Fibroblast of lung (primary cell): ENCODE data around the gene FAM221B.

Experiments
- EZH2 ChIP-seq: IDR thresholded peaks from 2 replicates; pipeline ENCODE4 v1.5.1; 2012; ENCODE audit warnings: low read length, control low read depth, mild to moderate bottlenecking; ENCODE audit errors: missing control alignments
- TF ChIP-seq, protein P1 (sequence below), 2 donors: IDR thresholded peaks in 1 of 2; conservative IDR thresholded peaks in 1 of 2; 1 replicate in 1 of 2; 2 replicates in 1 of 2; pipeline ENCODE4 v1.5.1; 2011 to 2012; ENCODE audit warnings: low read length in 2 of 2, control low read depth in 1 of 2, inconsistent platforms in 1 of 2, low read depth in 1 of 2, mild to moderate bottlenecking in 1 of 2

DNA sequence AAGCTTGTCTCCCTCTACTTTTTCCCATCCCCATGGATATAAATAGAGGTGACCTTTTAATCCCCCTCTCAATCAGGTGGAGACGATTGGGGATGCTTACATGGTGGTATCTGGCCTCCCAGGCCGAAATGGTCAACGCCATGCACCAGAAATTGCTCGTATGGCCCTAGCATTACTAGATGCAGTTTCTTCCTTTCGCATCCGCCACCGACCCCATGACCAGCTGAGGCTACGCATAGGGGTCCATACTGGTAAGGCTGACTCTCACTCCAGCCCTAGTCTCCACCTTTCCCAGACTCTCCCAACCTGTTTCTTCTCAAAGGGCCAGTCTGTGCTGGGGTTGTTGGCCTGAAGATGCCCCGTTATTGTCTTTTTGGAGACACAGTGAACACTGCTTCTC is 20.1 kb downstream of the FAM221B start:
- TF ChIP-seq, protein P1, sequence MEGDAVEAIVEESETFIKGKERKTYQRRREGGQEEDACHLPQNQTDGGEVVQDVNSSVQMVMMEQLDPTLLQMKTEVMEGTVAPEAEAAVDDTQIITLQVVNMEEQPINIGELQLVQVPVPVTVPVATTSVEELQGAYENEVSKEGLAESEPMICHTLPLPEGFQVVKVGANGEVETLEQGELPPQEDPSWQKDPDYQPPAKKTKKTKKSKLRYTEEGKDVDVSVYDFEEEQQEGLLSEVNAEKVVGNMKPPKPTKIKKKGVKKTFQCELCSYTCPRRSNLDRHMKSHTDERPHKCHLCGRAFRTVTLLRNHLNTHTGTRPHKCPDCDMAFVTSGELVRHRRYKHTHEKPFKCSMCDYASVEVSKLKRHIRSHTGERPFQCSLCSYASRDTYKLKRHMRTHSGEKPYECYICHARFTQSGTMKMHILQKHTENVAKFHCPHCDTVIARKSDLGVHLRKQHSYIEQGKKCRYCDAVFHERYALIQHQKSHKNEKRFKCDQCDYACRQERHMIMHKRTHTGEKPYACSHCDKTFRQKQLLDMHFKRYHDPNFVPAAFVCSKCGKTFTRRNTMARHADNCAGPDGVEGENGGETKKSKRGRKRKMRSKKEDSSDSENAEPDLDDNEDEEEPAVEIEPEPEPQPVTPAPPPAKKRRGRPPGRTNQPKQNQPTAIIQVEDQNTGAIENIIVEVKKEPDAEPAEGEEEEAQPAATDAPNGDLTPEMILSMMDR (conservative IDR thresholded peaks at IDR 0.05 in 1 of 2, IDR thresholded peaks at IDR 0.05 in 1 of 2; ENCODE audit: low read depth in 1 of 2, low read length in 2 of 2), result no peak
- TF ChIP-seq EZH2, result no peak
